H9 (cell line): ENCODE data around the gene GPN3. TPM values are rescaled to one million over a fixed set of nuclear protein-coding genes. Genes with fewer than 3 reads are reported as not detected.

Experiments used
- DNase-seq: peaks from one replicate; pipeline ENCODE4 v3.0.0-alpha.2; 2017
- H2AFZ ChIP-seq: one replicate; pipeline ENCODE4 v1.6.1; 2013; ENCODE audit warnings: mild to moderate bottlenecking, low read length, control low read depth, moderate library complexity
- H2AK5ac ChIP-seq: 2 replicates; pipeline ENCODE4 v1.6.1; 2013; ENCODE audit warnings: low read length, control low read depth, mixed read lengths; ENCODE audit not compliant: insufficient read length
- H2BK120ac ChIP-seq: one replicate; pipeline ENCODE4 v1.6.1; 2013; ENCODE audit warnings: low read depth, mild to moderate bottlenecking, low read length, control low read depth, inconsistent platforms; ENCODE audit not compliant: poor library complexity, severe bottlenecking
- H2BK12ac ChIP-seq: 2 replicates; pipeline ENCODE4 v1.6.1; 2013; ENCODE audit warnings: low read length, control low read depth, mixed read lengths, low read depth; ENCODE audit not compliant: insufficient read length
- H2BK15ac ChIP-seq: 2 replicates; pipeline ENCODE4 v1.6.1; 2013; ENCODE audit warnings: low read depth, low read length, control low read depth
- H2BK20ac ChIP-seq: one replicate; pipeline ENCODE4 v1.6.1; 2013; ENCODE audit warnings: low read depth, mild to moderate bottlenecking, low read length, control low read depth, inconsistent platforms; ENCODE audit not compliant: poor library complexity, severe bottlenecking
- H2BK5ac ChIP-seq: 2 replicates; pipeline ENCODE4 v1.6.1; 2013; ENCODE audit warnings: low read length, control low read depth, mixed read lengths; ENCODE audit not compliant: insufficient read length
- H3K14ac ChIP-seq: 2 replicates; pipeline ENCODE4 v1.6.1; 2013; ENCODE audit warnings: low read length, control low read depth; ENCODE audit not compliant: insufficient read depth
- H3K18ac ChIP-seq: 2 replicates; pipeline ENCODE4 v1.6.1; 2013; ENCODE audit warnings: low read depth, mild to moderate bottlenecking, mixed read lengths, low read length, control low read depth; ENCODE audit not compliant: insufficient read length
- H3K23ac ChIP-seq: 2 replicates; pipeline ENCODE4 v1.6.1; 2013; ENCODE audit warnings: low read length, control low read depth, mixed read lengths, low read depth; ENCODE audit not compliant: insufficient read length
- H3K23me2 ChIP-seq: 2 replicates; pipeline ENCODE4 v1.6.1; 2013; ENCODE audit warnings: low read depth, mild to moderate bottlenecking, mixed read lengths, low read length, control low read depth; ENCODE audit not compliant: insufficient read length, poor library complexity, severe bottlenecking
- H3K27ac ChIP-seq: 2 replicates; pipeline ENCODE4 v1.5.1; 2013; ENCODE audit warnings: low read length, control low read depth, mixed read lengths, low read depth; ENCODE audit not compliant: insufficient read length
- H3K27me3 ChIP-seq: 2 replicates; pipeline ENCODE4 v1.6.1; 2013; ENCODE audit warnings: low read length, control low read depth, inconsistent platforms; ENCODE audit not compliant: insufficient read depth
- H3K4ac ChIP-seq: 2 replicates; pipeline ENCODE4 v1.6.1; 2013; ENCODE audit warnings: low read depth, mild to moderate bottlenecking, control low read depth, inconsistent platforms, low read length, moderate library complexity
- H3K4me1 ChIP-seq: 2 replicates; pipeline ENCODE4 v1.6.1; 2013; ENCODE audit warnings: low read length, control low read depth, inconsistent platforms; ENCODE audit not compliant: insufficient read depth
- H3K4me2 ChIP-seq: 2 replicates; pipeline ENCODE4 v1.6.1; 2013; ENCODE audit warnings: low read length, control low read depth, mixed read lengths; ENCODE audit not compliant: insufficient read length, insufficient read depth
- H3K56ac ChIP-seq: 2 replicates; pipeline ENCODE4 v1.6.1; 2013; ENCODE audit warnings: low read depth, mild to moderate bottlenecking, mixed read lengths, low read length, control low read depth; ENCODE audit not compliant: insufficient read length
- H3K79me1 ChIP-seq: 2 replicates; pipeline ENCODE4 v1.6.1; 2013; ENCODE audit warnings: low read depth, mild to moderate bottlenecking, moderate library complexity, low read length, control low read depth, inconsistent platforms; ENCODE audit not compliant: insufficient read depth, poor library complexity, severe bottlenecking
- H3K79me2 ChIP-seq: 2 replicates; pipeline ENCODE4 v1.6.1; 2013; ENCODE audit warnings: low read length, control low read depth, inconsistent platforms; ENCODE audit not compliant: insufficient read depth
- H3K9ac ChIP-seq: 2 replicates; pipeline ENCODE4 v1.6.1; 2013; ENCODE audit warnings: low read length, control low read depth, mixed read lengths; ENCODE audit not compliant: insufficient read length; ENCODE audit errors: extremely low read depth
- H3K9me3 ChIP-seq: one replicate; pipeline ENCODE4 v1.6.1; 2013; ENCODE audit warnings: low read depth, low read length, inconsistent platforms; ENCODE audit not compliant: control insufficient read depth
- H3T11ph ChIP-seq: one replicate; pipeline ENCODE4 v1.6.1; 2013; ENCODE audit warnings: mild to moderate bottlenecking, low read length, control low read depth, inconsistent platforms
- H4K20me1 ChIP-seq: one replicate; pipeline ENCODE4 v1.6.1; 2013; ENCODE audit not compliant: control insufficient read depth, insufficient read length, insufficient read depth
- H4K5ac ChIP-seq: 2 replicates; pipeline ENCODE4 v1.6.1; 2013; ENCODE audit warnings: low read depth, mild to moderate bottlenecking, mixed read lengths, low read length, control low read depth; ENCODE audit not compliant: insufficient read length
- H4K8ac ChIP-seq: replicated peaks from 2 replicates; pipeline ENCODE4 v1.6.1; 2013; ENCODE audit warnings: low read length, control low read depth, mixed read lengths, low read depth; ENCODE audit not compliant: insufficient read length
- H4K91ac ChIP-seq: 2 replicates; pipeline ENCODE4 v1.6.1; 2013; ENCODE audit warnings: low read depth, mild to moderate bottlenecking, moderate library complexity, mixed read lengths, low read length, control low read depth; ENCODE audit not compliant: insufficient read length
- H3K27ac Mint-ChIP-seq, 3 experiments: 2 replicates in 2 of 3; 3 replicates in 1 of 3; pipeline ENCODE4 v1.8.0; 2020 to 2021; ENCODE audit warnings: mixed read lengths in 3 of 3, mild to moderate bottlenecking in 1 of 3, moderate library complexity in 1 of 3
- H3K27me3 Mint-ChIP-seq: 2 replicates; pipeline ENCODE4 v1.8.0; 2021; ENCODE audit warnings: low read depth, mild to moderate bottlenecking, moderate library complexity, mixed read lengths
- H3K36me3 Mint-ChIP-seq, 3 experiments: 2 replicates in 2 of 3; 3 replicates in 1 of 3; pipeline ENCODE4 v1.8.0; 2020 to 2021; ENCODE audit warnings: low read depth in 3 of 3, mixed read lengths in 3 of 3; ENCODE audit not compliant: insufficient read depth in 1 of 3
- H3K4me1 Mint-ChIP-seq, 2 experiments: 2 replicates each; pipeline ENCODE4 v1.8.0; 2020; ENCODE audit warnings: mixed read lengths in 2 of 2
- H3K4me3 Mint-ChIP-seq, 2 experiments: 2 replicates in 1 of 2; 3 replicates in 1 of 2; pipeline ENCODE4 v1.8.0; 2020 to 2021; ENCODE audit warnings: mild to moderate bottlenecking in 2 of 2, mixed read lengths in 2 of 2, moderate library complexity in 1 of 2
- H3K9me3 Mint-ChIP-seq, 2 experiments: 2 replicates in 1 of 2; 3 replicates in 1 of 2; pipeline ENCODE4 v1.8.0; 2020; ENCODE audit warnings: mild to moderate bottlenecking in 2 of 2, mixed read lengths in 2 of 2, moderate library complexity in 1 of 2
- WGBS: extraction: QIAGEN DNeasy Blood & Tissue Kit; methylation state at CpG from one replicate; pipeline ENCODE4 v1.1.7; 2013; ENCODE audit warnings: missing lambda C conversion rate, low lambda C conversion rate, mixed read lengths; ENCODE audit not compliant: insufficient read length; ENCODE audit errors: extremely low coverage; 5-methylcytosine and 5-hydroxymethylcytosine counted together
- total RNA-seq: library from RNA; stranded (reverse); gene quantifications from 2 replicates; pipeline ENCODE4 v1.2.1, GENCODE V29; 2021
- TF ChIP-seq, protein P1 (sequence below): fragments of 200-600 bp; sonication (generic); conservative IDR thresholded peaks from 3 replicates; pipeline ENCODE4 v1.8.0; 2021; ENCODE audit warnings: antibody characterized with exemption, mild to moderate bottlenecking

GPN3 gene
- total RNA-seq, 1 experiment from 2014 or later: 45.3 TPM

DNA sequence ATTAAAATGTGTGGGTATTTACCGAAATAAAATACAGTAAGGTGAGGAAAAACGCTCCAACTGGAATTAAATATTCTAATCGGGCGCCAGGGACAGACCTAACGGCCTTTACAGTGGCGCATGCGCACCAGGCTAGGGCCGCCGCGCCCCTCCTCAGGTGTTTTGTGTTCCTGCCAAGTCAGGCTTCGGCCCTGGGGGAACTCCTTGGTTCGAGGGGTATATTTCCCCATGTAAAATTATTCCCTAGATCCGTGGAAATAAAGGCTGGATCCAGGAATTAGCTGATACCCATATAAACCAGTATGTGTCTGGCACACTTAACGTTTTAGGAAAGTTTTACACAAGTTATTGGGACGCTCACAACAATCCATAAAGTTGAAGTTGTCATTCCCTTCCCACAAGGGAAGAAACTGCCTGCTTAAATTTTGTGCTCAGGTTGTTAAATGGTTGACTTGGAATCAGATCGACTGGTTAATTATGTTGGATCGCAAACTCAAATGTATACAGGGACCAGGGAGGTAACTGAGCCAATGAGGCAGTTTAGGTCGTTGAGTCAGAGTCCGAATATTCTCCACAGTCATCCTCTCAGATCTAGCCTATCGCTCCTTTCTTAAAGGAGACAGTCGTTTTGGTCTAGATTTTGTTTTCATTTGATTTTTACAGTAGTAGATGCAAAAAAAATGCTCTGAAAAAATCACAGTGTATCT, 63.9 kb downstream of the GPN3 start:
- no peak overlapping the region for H3K23ac ChIP-seq
- peak overlapping the region; percentile 38 for H3T11ph ChIP-seq
- no peaks in the 10 kb centered on the region for H3K9me3 ChIP-seq
- no peak overlapping the region for H4K8ac ChIP-seq
- TF ChIP-seq, protein P1, sequence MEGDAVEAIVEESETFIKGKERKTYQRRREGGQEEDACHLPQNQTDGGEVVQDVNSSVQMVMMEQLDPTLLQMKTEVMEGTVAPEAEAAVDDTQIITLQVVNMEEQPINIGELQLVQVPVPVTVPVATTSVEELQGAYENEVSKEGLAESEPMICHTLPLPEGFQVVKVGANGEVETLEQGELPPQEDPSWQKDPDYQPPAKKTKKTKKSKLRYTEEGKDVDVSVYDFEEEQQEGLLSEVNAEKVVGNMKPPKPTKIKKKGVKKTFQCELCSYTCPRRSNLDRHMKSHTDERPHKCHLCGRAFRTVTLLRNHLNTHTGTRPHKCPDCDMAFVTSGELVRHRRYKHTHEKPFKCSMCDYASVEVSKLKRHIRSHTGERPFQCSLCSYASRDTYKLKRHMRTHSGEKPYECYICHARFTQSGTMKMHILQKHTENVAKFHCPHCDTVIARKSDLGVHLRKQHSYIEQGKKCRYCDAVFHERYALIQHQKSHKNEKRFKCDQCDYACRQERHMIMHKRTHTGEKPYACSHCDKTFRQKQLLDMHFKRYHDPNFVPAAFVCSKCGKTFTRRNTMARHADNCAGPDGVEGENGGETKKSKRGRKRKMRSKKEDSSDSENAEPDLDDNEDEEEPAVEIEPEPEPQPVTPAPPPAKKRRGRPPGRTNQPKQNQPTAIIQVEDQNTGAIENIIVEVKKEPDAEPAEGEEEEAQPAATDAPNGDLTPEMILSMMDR: no peak
- H2AFZ ChIP-seq: peak overlapping the region; percentile 96
- H4K91ac ChIP-seq: no peak overlapping the region
- peak; percentile 83 for DNase-seq
- WGBS: no CpG with 5 or more reads among the region's 21 CpGs
- H4K20me1 ChIP-seq: no peaks in the 10 kb centered on the region
- H2BK5ac ChIP-seq: peak overlapping the region; percentile 18
- H4K5ac ChIP-seq: peak overlapping the region; percentile 33
- H2AK5ac ChIP-seq: no peak overlapping the region
- H3K4me1 ChIP-seq: no peaks in the 10 kb centered on the region
- H3K27me3 ChIP-seq: no peaks in the 10 kb centered on the region
- no peak overlapping the region for H2BK20ac ChIP-seq
- H2BK120ac ChIP-seq: no peak overlapping the region
- no peaks in the 10 kb centered on the region for H3K79me1 ChIP-seq
- H3K4ac ChIP-seq: no peak overlapping the region
- peaks cover 20% of the 10 kb centered on the region; the same call in 1 of the 2 replicates for H3K79me2 ChIP-seq
- peak overlapping the region; percentile 77 for H3K4me2 ChIP-seq
- Mint-ChIP-seq H3K4me1 (peaks cover 6 to 8% of the 10 kb centered on the region in 2 experiments), H3K4me3 (peak overlapping the region; percentile 99 to 100), H3K27ac (peak overlapping the region; percentile 100), H3K9me3 (peaks cover 0 to 3% of the 10 kb centered on the region in 2 experiments; a peak in 2 of 5 replicates), H3K36me3 (peaks cover 16 to 31% (median 26%) of the 10 kb centered on the region in 3 experiments; a peak in 6 of 7 replicates), H3K27me3 (no peaks in the 10 kb centered on the region; the same call in 1 of the 2 replicates)
- H3K18ac ChIP-seq: peak overlapping the region; percentile 81
- no peak overlapping the region for H2BK15ac ChIP-seq
- peak overlapping the region; percentile 95 for H3K9ac ChIP-seq
- H3K23me2 ChIP-seq: no peaks in the 10 kb centered on the region
- peak overlapping the region; percentile 42 for H3K56ac ChIP-seq
- H2BK12ac ChIP-seq: no peak overlapping the region
- peak overlapping the region; percentile 90 for H3K27ac ChIP-seq
- H3K14ac ChIP-seq: peak overlapping the region; percentile 88; the same call in 1 of the 2 replicates
